ENCODE measurements around the gene MND1.

GRCh38 chr4:153385784-153386183, 41.3 kb downstream of the MND1 start:
- no peak for TF ChIP-seq SIN3A (IDR thresholded peaks at IDR 0.05; ENCODE audit: borderline replicate concordance, insufficient read depth, low read length)
- no peak for TF ChIP-seq POLR2AphosphoS5 (IDR thresholded peaks at IDR 0.05; ENCODE audit: low read depth, low read length)
